ENCODE results near the gene ZNF605.
"Not testable (repeated sequence)": the region's sequence is repeated elsewhere in the genome, so short reads cannot be mapped to it uniquely, and the experiment has no call there.

DNA sequence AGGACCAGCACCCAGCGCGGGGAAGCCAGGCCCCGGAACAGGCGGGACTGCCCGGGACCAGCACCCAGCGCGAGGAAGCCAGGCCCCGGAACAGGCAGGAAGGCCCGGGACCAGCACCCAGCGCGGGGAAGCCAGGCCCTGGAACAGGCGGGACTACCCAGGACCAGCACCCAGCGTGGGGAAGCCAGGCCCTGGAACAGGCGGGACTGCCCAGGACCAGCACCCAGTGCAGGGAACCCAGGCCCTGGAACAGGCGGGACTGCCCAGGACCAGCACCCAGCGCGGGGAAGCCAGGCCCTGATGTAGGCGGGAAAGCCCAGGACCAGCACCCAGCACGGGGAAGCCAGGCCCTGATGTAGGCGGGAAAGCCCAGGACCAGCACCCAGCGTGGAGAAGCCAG is 81.5 kb downstream of the ZNF605 start:
- TF ChIP-seq POLR2A, POLR2AphosphoS5 (IDR thresholded peaks at IDR 0.05): not testable (repeated sequence)
- TF ChIP-seq, protein P1, sequence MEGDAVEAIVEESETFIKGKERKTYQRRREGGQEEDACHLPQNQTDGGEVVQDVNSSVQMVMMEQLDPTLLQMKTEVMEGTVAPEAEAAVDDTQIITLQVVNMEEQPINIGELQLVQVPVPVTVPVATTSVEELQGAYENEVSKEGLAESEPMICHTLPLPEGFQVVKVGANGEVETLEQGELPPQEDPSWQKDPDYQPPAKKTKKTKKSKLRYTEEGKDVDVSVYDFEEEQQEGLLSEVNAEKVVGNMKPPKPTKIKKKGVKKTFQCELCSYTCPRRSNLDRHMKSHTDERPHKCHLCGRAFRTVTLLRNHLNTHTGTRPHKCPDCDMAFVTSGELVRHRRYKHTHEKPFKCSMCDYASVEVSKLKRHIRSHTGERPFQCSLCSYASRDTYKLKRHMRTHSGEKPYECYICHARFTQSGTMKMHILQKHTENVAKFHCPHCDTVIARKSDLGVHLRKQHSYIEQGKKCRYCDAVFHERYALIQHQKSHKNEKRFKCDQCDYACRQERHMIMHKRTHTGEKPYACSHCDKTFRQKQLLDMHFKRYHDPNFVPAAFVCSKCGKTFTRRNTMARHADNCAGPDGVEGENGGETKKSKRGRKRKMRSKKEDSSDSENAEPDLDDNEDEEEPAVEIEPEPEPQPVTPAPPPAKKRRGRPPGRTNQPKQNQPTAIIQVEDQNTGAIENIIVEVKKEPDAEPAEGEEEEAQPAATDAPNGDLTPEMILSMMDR (IDR thresholded peaks at IDR 0.05) = not testable (repeated sequence)

All from breast epithelium (tissue), 3 donors.